ENCODE data around the gene NDEL1.
A peak's percentile ranks its signal among the peaks of the same experiment; 100 is the strongest.

The NDEL1 gene

GRCh38 chr17:8413938-8414337 lies 21.7 kb upstream of the NDEL1 start:
- DNase-seq (ENCODE audit: low spot score) (no peak), FAIRE-seq (no peak)

- DNase-seq (ENCODE audit: low spot score), result no peak
- no peak for FAIRE-seq
These were observed 17.9 kb upstream of the NDEL1 start for GRCh38 chr17:8417806-8418205.

- DNase-seq (ENCODE audit: low spot score), result no peak
- FAIRE-seq, result no peak
These were observed 17.2 kb upstream of the NDEL1 start for GRCh38 chr17:8418471-8418870.

- no peak for FAIRE-seq
These were observed 16.4 kb upstream of the NDEL1 start for GRCh38 chr17:8419305-8419704.

GRCh38 chr17:8420041-8420934 lies 15.4 kb upstream of the NDEL1 start:
- FAIRE-seq (no peak), DNase-seq (ENCODE audit: low spot score) (peak; percentile 6)

More at GRCh38 chr17:8419305-8419704, 16.4 kb upstream of the NDEL1 start:
- DNase-seq (ENCODE audit: low spot score), result no peak

GRCh38 chr17:8421571-8421970 lies 14.1 kb upstream of the NDEL1 start:
- no peak for DNase-seq (ENCODE audit: low spot score)

GRCh38 chr17:8426094-8426720 lies 9.5 kb upstream of the NDEL1 start:
- no peak for DNase-seq (ENCODE audit: low spot score)
- FAIRE-seq, result no peak

More at GRCh38 chr17:8421571-8421970, 14.1 kb upstream of the NDEL1 start:
- FAIRE-seq, result no peak

- FAIRE-seq, result no peak
- DNase-seq (ENCODE audit: low spot score), result no peak
These were observed 8.9 kb upstream of the NDEL1 start for GRCh38 chr17:8426802-8427201.

GRCh38 chr17:8430966-8431365 lies 4.7 kb upstream of the NDEL1 start:
- DNase-seq (ENCODE audit: low spot score), result peak; percentile 8
- FAIRE-seq, result no peak

- DNase-seq (ENCODE audit: low spot score) (peak; percentile 6), FAIRE-seq (no peak)
These were observed 622 bp downstream of the NDEL1 start for GRCh38 chr17:8436169-8436843.

GRCh38 chr17:8436844-8437171 lies 1.1 kb downstream of the NDEL1 start:
- FAIRE-seq (no peak), DNase-seq (ENCODE audit: low spot score) (no peak)

GRCh38 chr17:8438441-8438840 lies 2.8 kb downstream of the NDEL1 start:
- FAIRE-seq (no peak), DNase-seq (ENCODE audit: low spot score) (no peak)

GRCh38 chr17:8439681-8440080 lies 4.0 kb downstream of the NDEL1 start:
- no peak for DNase-seq (ENCODE audit: low spot score)
- no peak for FAIRE-seq

GRCh38 chr17:8441690-8442089 lies 6.0 kb downstream of the NDEL1 start:
- FAIRE-seq (no peak), DNase-seq (ENCODE audit: low spot score) (no peak)

GRCh38 chr17:8442310-8442709 lies 6.6 kb downstream of the NDEL1 start:
- FAIRE-seq, result no peak
- no peak for DNase-seq (ENCODE audit: low spot score)

GRCh38 chr17:8443756-8444155 lies 8.1 kb downstream of the NDEL1 start:
- DNase-seq (ENCODE audit: low spot score) (no peak), FAIRE-seq (no peak)

GRCh38 chr17:8444494-8444893 lies 8.8 kb downstream of the NDEL1 start:
- FAIRE-seq (no peak), DNase-seq (ENCODE audit: low spot score) (no peak)

GRCh38 chr17:8445536-8445935 lies 9.9 kb downstream of the NDEL1 start:
- DNase-seq (ENCODE audit: low spot score) (no peak), FAIRE-seq (no peak)

- FAIRE-seq (no peak), DNase-seq (ENCODE audit: low spot score) (no peak)
These were observed 12.1 kb downstream of the NDEL1 start for GRCh38 chr17:8447799-8448198.

GRCh38 chr17:8448310-8448709 lies 12.6 kb downstream of the NDEL1 start:
- FAIRE-seq, result no peak
- DNase-seq (ENCODE audit: low spot score), result no peak

- FAIRE-seq (no peak), DNase-seq (ENCODE audit: low spot score) (no peak)
These were observed 16.4 kb downstream of the NDEL1 start for GRCh38 chr17:8451933-8452614.

GRCh38 chr17:8453326-8453725 lies 17.6 kb downstream of the NDEL1 start:
- FAIRE-seq (no peak), DNase-seq (ENCODE audit: low spot score) (no peak)
